ENCODE measurements around the gene LMBRD2.

LMBRD2 gene

DNA sequence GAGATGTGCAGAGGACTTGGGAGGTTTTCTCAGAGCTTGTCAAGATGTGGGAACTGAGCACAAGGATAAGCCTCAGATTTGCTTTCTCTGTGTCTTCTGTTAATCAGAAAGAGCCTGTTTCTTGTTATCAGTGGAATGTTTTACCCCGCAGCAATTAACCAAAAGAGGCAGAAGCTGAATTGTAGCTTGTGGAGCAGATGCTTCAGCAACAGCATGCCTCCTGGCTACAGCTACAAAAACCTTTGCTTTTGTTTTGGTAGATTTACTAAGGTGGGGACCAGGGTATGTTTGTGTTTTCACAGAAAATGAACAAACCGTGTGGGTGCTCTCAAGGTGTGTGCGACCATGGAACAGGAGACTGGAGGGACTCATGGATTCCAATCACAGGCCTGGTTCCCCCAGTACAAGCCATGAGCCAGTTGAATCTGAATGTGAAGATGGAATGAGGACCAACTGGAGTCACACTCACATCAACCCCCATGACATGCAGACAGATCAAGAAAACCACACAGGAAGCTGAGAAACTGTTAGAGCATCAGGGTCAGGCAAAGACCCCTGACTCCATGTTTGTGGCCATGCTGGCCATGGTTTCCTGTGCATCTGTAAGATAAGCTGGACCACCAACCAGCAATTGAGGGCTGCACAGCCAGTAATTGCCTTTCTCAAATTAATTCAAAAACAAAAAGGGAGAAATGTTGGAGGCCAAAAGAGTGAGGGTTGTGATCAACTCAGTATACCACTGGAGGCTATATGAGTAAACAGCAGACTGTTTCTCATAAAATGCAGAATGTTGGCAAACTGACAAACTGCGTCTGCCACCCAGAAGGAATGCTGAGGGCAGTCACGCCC is 91.9 kb downstream of the LMBRD2 start:
- Histone ChIP-seq H3K4me3 (no peak overlapping the region), H3K27ac (no peak overlapping the region)
- TF ChIP-seq, protein P1, sequence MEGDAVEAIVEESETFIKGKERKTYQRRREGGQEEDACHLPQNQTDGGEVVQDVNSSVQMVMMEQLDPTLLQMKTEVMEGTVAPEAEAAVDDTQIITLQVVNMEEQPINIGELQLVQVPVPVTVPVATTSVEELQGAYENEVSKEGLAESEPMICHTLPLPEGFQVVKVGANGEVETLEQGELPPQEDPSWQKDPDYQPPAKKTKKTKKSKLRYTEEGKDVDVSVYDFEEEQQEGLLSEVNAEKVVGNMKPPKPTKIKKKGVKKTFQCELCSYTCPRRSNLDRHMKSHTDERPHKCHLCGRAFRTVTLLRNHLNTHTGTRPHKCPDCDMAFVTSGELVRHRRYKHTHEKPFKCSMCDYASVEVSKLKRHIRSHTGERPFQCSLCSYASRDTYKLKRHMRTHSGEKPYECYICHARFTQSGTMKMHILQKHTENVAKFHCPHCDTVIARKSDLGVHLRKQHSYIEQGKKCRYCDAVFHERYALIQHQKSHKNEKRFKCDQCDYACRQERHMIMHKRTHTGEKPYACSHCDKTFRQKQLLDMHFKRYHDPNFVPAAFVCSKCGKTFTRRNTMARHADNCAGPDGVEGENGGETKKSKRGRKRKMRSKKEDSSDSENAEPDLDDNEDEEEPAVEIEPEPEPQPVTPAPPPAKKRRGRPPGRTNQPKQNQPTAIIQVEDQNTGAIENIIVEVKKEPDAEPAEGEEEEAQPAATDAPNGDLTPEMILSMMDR (IDR thresholded peaks at IDR 0.05): no peak
- no peak for DNase-seq (ENCODE audit: low spot score)

DNA sequence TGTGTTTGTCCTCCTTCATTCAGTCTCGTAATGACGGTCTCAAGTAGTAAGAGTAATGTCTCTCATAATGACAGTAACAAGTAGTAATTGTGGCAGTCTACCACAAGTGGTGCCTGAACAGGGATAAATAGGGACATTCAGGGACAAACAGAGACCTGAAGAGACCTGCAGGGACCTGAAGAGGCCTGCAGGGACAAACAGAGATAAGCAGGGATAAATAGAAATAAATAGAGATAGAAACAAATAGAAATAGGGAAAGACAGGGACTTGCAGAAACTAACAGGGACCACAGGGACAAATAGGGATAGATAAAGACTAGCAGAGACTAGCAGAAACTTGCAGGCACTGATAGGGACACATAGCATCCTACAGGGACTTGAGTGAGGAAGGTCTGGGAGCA is 92.9 kb downstream of the LMBRD2 start:
- DNase-seq (ENCODE audit: low spot score): no peak
- TF ChIP-seq, protein P1 (IDR thresholded peaks at IDR 0.05): no peak
- H3K4me3 ChIP-seq: no peak overlapping the region
- no peak overlapping the region for H3K27ac ChIP-seq

DNA sequence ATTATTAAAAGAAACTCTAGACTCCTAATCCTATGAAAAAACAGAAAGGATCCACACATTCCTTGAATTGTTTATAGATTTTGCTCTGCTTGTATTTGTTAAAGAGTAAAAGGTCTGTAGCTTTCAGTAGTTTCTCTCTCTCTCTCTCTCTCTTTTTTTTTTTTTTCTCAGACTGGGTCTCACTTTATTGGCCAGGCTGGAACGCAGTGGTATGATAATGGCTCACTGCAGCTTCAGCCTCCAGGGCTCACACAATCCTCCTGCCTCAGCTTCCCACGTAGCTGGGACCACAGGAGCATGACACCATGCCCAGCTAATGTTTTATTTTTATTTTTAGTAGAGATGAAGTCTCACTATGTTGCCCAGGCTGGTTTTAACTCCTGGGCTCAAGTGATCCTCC is 94.3 kb downstream of the LMBRD2 start:
- no peak for DNase-seq (ENCODE audit: low spot score)
- TF ChIP-seq, protein P1 (IDR thresholded peaks at IDR 0.05): no peak
- H3K27ac ChIP-seq: no peak overlapping the region

DNA sequence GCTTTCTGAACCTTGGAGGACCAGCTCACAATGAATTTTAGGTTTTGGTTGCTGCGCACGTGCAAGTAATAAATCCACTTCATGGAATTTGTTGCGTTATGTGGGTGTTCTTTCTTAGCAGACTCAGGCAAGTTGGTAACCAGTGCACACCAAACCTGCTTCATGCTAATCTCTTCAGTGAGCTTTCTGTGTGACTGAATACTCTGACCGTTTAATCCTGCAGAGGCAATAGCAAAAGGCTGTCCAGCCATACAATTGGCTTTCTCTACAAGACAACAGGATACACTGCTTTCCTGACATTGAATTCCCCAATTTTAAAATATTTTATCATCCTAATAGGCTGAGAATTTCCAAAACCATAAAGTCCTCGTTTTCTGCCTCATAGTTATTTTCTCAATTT is 95.3 kb downstream of the LMBRD2 start:
- no peak overlapping the region for H3K4me3 ChIP-seq
- no peak overlapping the region for H3K27ac ChIP-seq
- TF ChIP-seq, protein P1 (IDR thresholded peaks at IDR 0.05): no peak
- no peak for DNase-seq (ENCODE audit: low spot score)

More for the DNA sequence above, 94.3 kb downstream of the LMBRD2 start:
- no peak overlapping the region for H3K4me3 ChIP-seq

DNA sequence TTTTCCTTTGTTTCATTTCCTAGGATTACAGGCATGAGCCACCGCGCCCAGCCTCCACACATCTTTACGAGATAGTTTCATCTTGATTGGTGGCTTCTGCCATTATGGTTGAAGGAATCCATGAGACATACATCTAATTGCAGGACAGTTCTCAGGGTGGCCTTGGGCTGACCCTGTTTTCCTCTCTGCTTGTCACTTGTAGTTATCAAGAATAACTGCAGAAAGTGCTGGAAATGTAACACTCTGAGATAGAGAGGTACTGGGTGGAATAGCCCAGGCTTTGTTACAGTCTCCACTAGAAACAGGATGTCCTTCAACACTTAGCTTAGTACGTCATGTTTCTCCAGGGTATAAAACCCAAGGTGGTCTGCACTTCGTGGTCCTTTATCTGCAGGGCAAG is 95.7 kb downstream of the LMBRD2 start:
- no peak overlapping the region for H3K27ac ChIP-seq
- no peak for DNase-seq (ENCODE audit: low spot score)
- TF ChIP-seq, protein P1 (IDR thresholded peaks at IDR 0.05): no peak
- no peak overlapping the region for H3K4me3 ChIP-seq

DNA sequence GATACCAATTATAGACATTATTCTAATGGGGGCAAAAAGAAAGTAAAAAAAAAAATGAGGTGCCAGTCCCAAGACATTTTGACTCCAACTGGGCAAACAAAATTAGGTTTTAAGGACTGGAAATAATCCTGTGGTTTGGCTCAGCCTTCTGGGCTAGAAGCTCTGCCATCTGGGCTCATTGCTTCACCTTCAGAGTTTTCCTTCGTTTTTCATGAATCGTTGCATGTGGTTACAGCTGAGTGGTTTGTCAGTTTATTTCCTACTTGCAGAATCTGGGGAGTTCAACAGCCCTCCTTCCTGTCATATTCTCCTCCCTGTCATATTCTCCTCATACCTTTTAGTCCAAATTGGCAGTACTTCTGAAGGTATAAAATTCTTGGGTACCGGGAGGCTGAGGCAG is 97.0 kb downstream of the LMBRD2 start:
- no peak for DNase-seq (ENCODE audit: low spot score)
- Histone ChIP-seq H3K4me3 (no peak overlapping the region), H3K27ac (no peak overlapping the region)
- TF ChIP-seq, protein P1 (IDR thresholded peaks at IDR 0.05): no peak

DNA sequence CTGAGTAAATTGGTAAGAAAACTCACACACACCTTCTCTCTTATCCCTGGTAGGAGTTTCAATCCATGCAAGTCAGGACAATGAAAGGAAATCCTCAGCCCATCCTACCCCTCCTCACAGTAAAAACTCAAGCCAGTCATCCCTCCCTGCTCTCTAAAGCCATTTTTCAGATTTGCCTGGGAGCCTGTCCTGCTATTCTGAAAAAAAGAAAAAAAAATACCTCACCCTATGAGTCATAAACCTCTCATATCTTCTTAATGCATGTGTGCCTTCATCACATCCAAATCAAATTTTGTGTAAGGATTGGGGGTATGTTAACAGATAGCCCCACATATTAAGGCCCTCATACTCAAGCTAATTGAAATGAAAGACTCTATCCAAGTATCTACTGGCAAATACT is 99.1 kb downstream of the LMBRD2 start:
- TF ChIP-seq, protein P1 (IDR thresholded peaks at IDR 0.05): no peak
- no peak for DNase-seq (ENCODE audit: low spot score)
- H3K27ac ChIP-seq: no peak overlapping the region
- H3K4me3 ChIP-seq: no peak overlapping the region

Data from coronary artery (tissue), 2 donors.